NT2/D1 (cell line): ENCODE results near the gene ZBTB47.

ENCODE experiments used
- YY1 ChIP-seq: IDR thresholded peaks from 2 replicates; pipeline ENCODE4 v1.6.1; 2011; ENCODE audit not compliant: insufficient read length, insufficient read depth
- ZNF274 ChIP-seq: IDR thresholded peaks from 2 replicates; pipeline ENCODE4 v1.6.1; 2011; ENCODE audit warnings: mild to moderate bottlenecking, low read depth, low read length

DNA sequence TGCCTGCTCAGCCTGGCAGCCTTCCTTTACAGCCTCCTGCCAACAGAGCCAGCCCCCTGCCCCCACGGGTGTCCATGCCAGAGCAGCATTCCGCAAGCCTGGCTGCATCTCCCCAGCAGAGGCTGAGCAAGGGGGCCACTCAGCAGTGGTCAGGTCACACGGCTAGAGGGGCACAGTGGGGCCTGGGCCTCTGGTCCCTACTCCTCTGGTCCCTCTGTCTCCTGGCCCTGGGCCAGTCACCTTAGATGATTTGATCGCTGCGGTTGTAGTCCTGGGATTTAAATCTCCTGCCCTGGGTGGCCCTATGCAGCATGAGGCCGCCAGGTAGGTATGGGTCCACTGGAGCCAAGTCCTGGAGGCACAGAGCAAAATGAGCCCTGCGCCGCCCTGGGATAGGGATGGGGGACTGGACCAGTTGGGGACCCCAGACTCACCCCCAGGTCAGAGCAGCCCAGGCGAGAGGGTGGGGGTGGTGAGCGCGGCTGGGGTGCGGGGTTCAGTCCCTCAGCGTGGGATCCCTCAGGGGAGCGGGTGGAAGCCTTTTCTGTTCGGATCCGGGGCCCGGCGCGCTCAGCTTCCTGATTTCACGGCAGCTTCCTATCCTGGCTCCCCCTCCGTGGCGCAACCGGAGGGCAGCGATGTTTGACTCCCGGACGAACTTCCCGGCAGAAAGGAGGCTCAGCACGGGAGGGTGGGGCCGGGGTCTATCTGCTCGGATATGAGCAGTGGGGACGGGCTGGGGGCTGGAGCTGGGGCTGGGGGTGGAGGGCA lies at the start of gene ZBTB47:
- no peak for TF ChIP-seq YY1
- TF ChIP-seq ZNF274, result no peak
